ENCODE measurements around the gene CNOT1.

GRCh38 chr16:58608601-58609136, 21.0 kb downstream of the CNOT1 start:
- TF ChIP-seq CTCF (IDR thresholded peaks at IDR 0.05; ENCODE audit: low read depth, low read length, poor library complexity, severe bottlenecking): no peak
- TF ChIP-seq EZH2phosphoT487 (IDR thresholded peaks at IDR 0.05; ENCODE audit: borderline replicate concordance, low read length): no peak

Data from DOHH2 (cell line).